A549 treated with AZD9567 at 1 μM for 4 hours (cell line): ENCODE measurements around the gene DPP6. TPM values are rescaled to one million over a fixed set of nuclear protein-coding genes. Genes with fewer than 3 reads are reported as not detected.

Experiments
- total RNA-seq: library from RNA; stranded (reverse); fragments of 200-300 nt; extraction: Qiagen RNA extraction; gene quantifications from 5 replicates; pipeline ENCODE4 v1.2.3, GENCODE V29; 2022; ENCODE audit not compliant: insufficient read depth

The DPP6 gene
- 0.01 to 0.14 TPM in 2 of 5 replicates, not detected in the others for total RNA-seq

DNA sequence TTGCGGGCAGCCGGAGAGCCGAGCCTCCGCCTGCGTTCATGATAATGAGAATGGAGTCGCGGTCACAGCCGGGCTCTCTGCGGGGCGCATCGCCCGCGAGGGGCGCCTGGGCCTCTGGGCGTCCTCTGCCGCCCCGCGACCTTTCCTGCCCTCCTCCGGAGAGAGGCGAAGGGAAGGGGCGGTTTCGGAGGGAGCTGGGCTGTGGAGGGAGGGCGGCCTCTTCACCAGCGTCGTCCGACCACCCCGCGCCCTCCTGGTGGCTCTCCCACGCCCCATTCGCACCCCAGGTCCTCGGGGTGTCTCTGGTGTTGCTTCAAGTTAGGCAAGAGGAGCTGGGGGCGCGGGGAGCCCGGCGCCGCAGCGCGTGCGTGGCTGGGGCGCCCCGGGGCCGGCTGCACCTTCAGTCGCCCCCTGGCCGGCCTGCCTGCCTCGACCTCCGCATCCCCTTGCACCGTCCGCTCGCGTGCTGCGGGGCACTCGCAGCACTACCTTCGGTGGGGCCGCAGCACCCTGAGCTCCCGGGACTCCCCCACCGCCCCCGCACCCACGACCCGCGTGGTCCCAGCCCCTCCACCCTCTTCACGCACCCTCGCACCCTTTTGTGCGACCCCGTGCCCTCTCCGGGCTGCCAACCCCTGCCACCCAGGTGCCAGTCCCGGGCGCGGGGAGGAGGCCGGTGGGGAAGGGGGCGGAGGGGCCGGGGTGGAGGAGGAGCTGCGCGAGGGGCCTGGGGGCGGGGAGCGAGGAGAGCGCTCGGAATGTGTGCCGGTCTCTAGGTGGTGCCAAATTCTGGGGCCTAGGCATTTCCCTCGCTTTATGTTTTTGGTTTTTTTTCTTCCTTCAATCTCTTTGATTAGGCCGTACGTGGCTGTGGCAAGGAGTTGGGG, at the start of gene DPP6:
Gene DPP6, plus strand, starts transcription at position 756 of the 887 bp plus-strand sequence.

